Bronchial smooth muscle cell (primary cell): ENCODE data around the gene PLBD2. TPM values are rescaled to one million over a fixed set of nuclear protein-coding genes. Genes with fewer than 3 reads are reported as not detected.

ENCODE experiments used
- total RNA-seq: library from RNA; depleted of rRNA; stranded (reverse); fragments of >200 nt; gene quantifications from 2 replicates; pipeline ENCODE4 v1.2.1, GENCODE V29; 2014

Gene PLBD2, protein sequence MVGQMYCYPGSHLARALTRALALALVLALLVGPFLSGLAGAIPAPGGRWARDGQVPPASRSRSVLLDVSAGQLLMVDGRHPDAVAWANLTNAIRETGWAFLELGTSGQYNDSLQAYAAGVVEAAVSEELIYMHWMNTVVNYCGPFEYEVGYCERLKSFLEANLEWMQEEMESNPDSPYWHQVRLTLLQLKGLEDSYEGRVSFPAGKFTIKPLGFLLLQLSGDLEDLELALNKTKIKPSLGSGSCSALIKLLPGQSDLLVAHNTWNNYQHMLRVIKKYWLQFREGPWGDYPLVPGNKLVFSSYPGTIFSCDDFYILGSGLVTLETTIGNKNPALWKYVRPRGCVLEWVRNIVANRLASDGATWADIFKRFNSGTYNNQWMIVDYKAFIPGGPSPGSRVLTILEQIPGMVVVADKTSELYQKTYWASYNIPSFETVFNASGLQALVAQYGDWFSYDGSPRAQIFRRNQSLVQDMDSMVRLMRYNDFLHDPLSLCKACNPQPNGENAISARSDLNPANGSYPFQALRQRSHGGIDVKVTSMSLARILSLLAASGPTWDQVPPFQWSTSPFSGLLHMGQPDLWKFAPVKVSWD
- 22.2 and 26.5 TPM in 2 replicates for total RNA-seq

GRCh38 chr12:113358381-113359132 lies at the start of gene PLBD2:
PLBD2 (plus strand) TSS chr12:113358587; CDS start chr12:113358601, 14 bp downstream.

DNA sequence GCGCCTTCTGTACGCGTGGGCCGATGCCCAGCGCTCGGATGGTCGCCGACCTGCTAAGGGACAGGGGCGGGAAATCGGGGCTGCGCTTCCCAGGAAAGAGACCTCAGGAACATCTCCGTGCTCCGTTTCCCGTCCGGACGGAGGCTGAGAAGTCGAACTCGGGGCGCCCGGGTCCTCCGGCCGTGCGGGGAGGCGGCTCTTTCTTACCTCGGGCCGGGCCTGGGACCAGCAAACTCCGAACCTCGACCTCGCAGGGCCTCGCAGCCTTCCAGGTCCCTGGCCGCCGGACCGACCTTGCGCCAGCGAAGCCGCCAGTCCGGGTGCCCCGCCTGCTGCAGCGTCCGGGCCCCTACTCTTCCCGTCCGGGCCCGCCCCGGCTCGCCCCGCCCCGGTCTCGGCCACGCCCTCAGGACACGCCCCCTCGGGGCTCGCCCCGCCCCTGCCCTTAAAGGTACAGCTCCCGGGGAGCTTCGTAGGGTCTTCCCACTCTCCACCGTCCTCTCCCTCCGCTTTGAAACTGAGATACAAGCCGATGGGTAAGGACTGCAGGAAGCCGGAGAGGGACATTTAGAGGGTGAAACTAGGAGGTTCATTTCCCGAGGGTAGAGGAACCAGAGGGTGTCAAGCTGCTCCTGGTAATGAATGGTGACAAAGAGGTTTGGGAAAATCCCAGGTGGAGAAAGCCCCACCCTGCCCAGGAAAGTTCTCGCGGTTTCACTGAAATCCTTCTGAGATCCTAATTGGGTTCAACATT lies 23.4 kb upstream of the PLBD2 start, which contains the start of gene SLC8B1:
Gene SLC8B1 (minus strand): TSS at position 324 of the 754 bp plus-strand sequence. CDS start 2,231 bp downstream, outside the sequence.

GRCh38 chr12:113403435-113404415 lies 45.3 kb downstream of the PLBD2 start, which contains the start of gene SDS:
SDS (minus strand) TSS chr12:113403887; CDS start chr12:113399708, 4,179 bp downstream.

GRCh38 chr12:113422030-113422885 lies 63.9 kb downstream of the PLBD2 start, which contains the start of gene SDSL:
SDSL (plus strand) TSS chr12:113422380; CDS start chr12:113427983, 5,603 bp downstream.

Other genes starting within 250 kb of the PLBD2 start
- gene RASAL1, start 222.8 kb upstream of the PLBD2 start, total RNA-seq, result not detected in 2 replicates
- gene CFAP73, start 208.9 kb upstream of the PLBD2 start, total RNA-seq, result 0.09 TPM in 1 of 2 replicates, not detected in the other
- gene DDX54, start 173.1 kb upstream of the PLBD2 start, total RNA-seq, result 27.0 and 28.5 TPM in 2 replicates
- gene RITA1, start 172.9 kb upstream of the PLBD2 start, total RNA-seq, result 8.2 and 9.1 TPM in 2 replicates
- 11.2 and 13.6 TPM in 2 replicates for gene TPCN1, start 137.1 kb upstream of the PLBD2 start, total RNA-seq
- 11.5 and 18.1 TPM in 2 replicates for gene SLC8B1, start 23.5 kb upstream of the PLBD2 start, total RNA-seq
- 0.16 TPM in 1 of 2 replicates, not detected in the other for gene SDS, start 45.3 kb downstream of the PLBD2 start, total RNA-seq
- 8.2 and 14.2 TPM in 2 replicates for gene SDSL, start 63.8 kb downstream of the PLBD2 start, total RNA-seq
- not detected in 2 replicates for gene LHX5, start 113.3 kb downstream of the PLBD2 start, total RNA-seq